Effector memory CD8-positive, alpha-beta T cell (primary cell): Measurements from ENCODE around the gene INHBB.

Source experiments
- ATAC-seq: fragments of 150-1000 bp; cut with Tn5 transposase; replicated peaks from 2 replicates; pipeline ENCODE4 v1.10.0; 2021; ENCODE audit warnings: mild to moderate bottlenecking, moderate library complexity
- DNase-seq, 3 experiments: peaks; one replicate each; pipeline ENCODE4 v3.0.0; 2021
- H3K27ac Mint-ChIP-seq, 2 donors: one replicate each; pipeline ENCODE4 v1.8.0; 2022; ENCODE audit warnings: mild to moderate bottlenecking in 2 of 2, mixed read lengths in 2 of 2, moderate library complexity in 2 of 2
- H3K27me3 Mint-ChIP-seq, 2 donors: one replicate each; pipeline ENCODE4 v1.8.0; 2022; ENCODE audit warnings: mixed read lengths in 2 of 2
- H3K36me3 Mint-ChIP-seq: one replicate; pipeline ENCODE4 v1.8.0; 2022; ENCODE audit warnings: mild to moderate bottlenecking, moderate library complexity, mixed read lengths; ENCODE audit not compliant: insufficient read depth
- H3K4me1 Mint-ChIP-seq, 2 donors: one replicate each; pipeline ENCODE4 v1.8.0; 2022; ENCODE audit warnings: low read depth in 2 of 2, mixed read lengths in 2 of 2
- H3K4me3 Mint-ChIP-seq, 2 donors: one replicate each; pipeline ENCODE4 v1.8.0; 2022; ENCODE audit warnings: mild to moderate bottlenecking in 2 of 2, mixed read lengths in 2 of 2, moderate library complexity in 2 of 2
- H3K9me3 Mint-ChIP-seq, 2 donors: one replicate each; pipeline ENCODE4 v1.8.0; 2022; ENCODE audit warnings: mixed read lengths in 2 of 2

The INHBB gene

GRCh38 chr2:120376101-120376500 is 30.2 kb downstream of the INHBB start:
- ATAC-seq (no peak), DNase-seq (no peak)
- H3K27ac Mint-ChIP-seq: no peak overlapping the region
- H3K27me3 Mint-ChIP-seq: peaks cover 20 to 50% of the 10 kb centered on the region in 2 donors
- H3K36me3 Mint-ChIP-seq: no peaks in the 10 kb centered on the region
- H3K9me3 Mint-ChIP-seq: no peaks in the 10 kb centered on the region
- H3K4me1 Mint-ChIP-seq: no peaks in the 10 kb centered on the region
- no peak overlapping the region for H3K4me3 Mint-ChIP-seq

- H3K36me3 Mint-ChIP-seq: no peaks in the 10 kb centered on the region
- H3K9me3 Mint-ChIP-seq: no peaks in the 10 kb centered on the region
- H3K27ac Mint-ChIP-seq: no peak overlapping the region
- H3K4me3 Mint-ChIP-seq: no peak overlapping the region
- H3K27me3 Mint-ChIP-seq: peaks cover 21 to 51% of the 10 kb centered on the region in 2 donors
- H3K4me1 Mint-ChIP-seq: no peaks in the 10 kb centered on the region
- DNase-seq (no peak), ATAC-seq (no peak)
Measured at GRCh38 chr2:120376679-120377640, 31.0 kb downstream of the INHBB start.

GRCh38 chr2:120378605-120379004 is 32.7 kb downstream of the INHBB start:
- DNase-seq (no peak), ATAC-seq (no peak)
- Mint-ChIP-seq H3K9me3 (no peaks in the 10 kb centered on the region), H3K36me3 (no peaks in the 10 kb centered on the region), H3K27ac (no peak overlapping the region), H3K4me3 (no peak overlapping the region), H3K27me3 (peaks cover 19 to 51% of the 10 kb centered on the region in 2 donors), H3K4me1 (no peaks in the 10 kb centered on the region)

GRCh38 chr2:120379916-120380893 is 34.3 kb downstream of the INHBB start:
- Mint-ChIP-seq H3K4me1 (no peaks in the 10 kb centered on the region), H3K27me3 (peaks cover 19 to 51% of the 10 kb centered on the region in 2 donors), H3K4me3 (no peak overlapping the region), H3K9me3 (no peaks in the 10 kb centered on the region), H3K36me3 (no peaks in the 10 kb centered on the region), H3K27ac (no peak overlapping the region)
- DNase-seq (no peak), ATAC-seq (no peak)

GRCh38 chr2:120381192-120381591 is 35.3 kb downstream of the INHBB start:
- H3K27me3 Mint-ChIP-seq: peaks cover 19 to 47% of the 10 kb centered on the region in 2 donors
- DNase-seq (no peak), ATAC-seq (no peak)
- no peak overlapping the region for H3K4me3 Mint-ChIP-seq
- H3K27ac Mint-ChIP-seq: no peak overlapping the region
- no peaks in the 10 kb centered on the region for H3K36me3 Mint-ChIP-seq
- H3K9me3 Mint-ChIP-seq: no peaks in the 10 kb centered on the region
- H3K4me1 Mint-ChIP-seq: no peaks in the 10 kb centered on the region

- Mint-ChIP-seq H3K36me3 (no peaks in the 10 kb centered on the region), H3K4me3 (no peak overlapping the region), H3K4me1 (no peaks in the 10 kb centered on the region), H3K27ac (no peak overlapping the region), H3K27me3 (peaks cover 19 to 43% of the 10 kb centered on the region in 2 donors), H3K9me3 (no peaks in the 10 kb centered on the region)
- ATAC-seq (no peak), DNase-seq (no peak)
Measured at GRCh38 chr2:120381661-120382060, 35.7 kb downstream of the INHBB start.

- Mint-ChIP-seq H3K27me3 (peaks cover 16 to 36% of the 10 kb centered on the region in 2 donors), H3K27ac (no peak overlapping the region)
Measured at GRCh38 chr2:120382541-120383144, 36.7 kb downstream of the INHBB start.

GRCh38 chr2:120383191-120383590 is 37.3 kb downstream of the INHBB start:
- Mint-ChIP-seq H3K27ac (no peak overlapping the region), H3K4me3 (no peak overlapping the region), H3K36me3 (no peaks in the 10 kb centered on the region), H3K4me1 (no peaks in the 10 kb centered on the region), H3K9me3 (no peaks in the 10 kb centered on the region), H3K27me3 (peaks cover 10 to 30% of the 10 kb centered on the region in 2 donors)
- DNase-seq (no peak), ATAC-seq (no peak)

More at GRCh38 chr2:120382541-120383144, 36.7 kb downstream of the INHBB start:
- Mint-ChIP-seq H3K4me1 (no peaks in the 10 kb centered on the region), H3K36me3 (no peaks in the 10 kb centered on the region), H3K9me3 (no peaks in the 10 kb centered on the region), H3K4me3 (no peak overlapping the region)
- DNase-seq (no peak), ATAC-seq (no peak)

GRCh38 chr2:120383631-120384340 is 37.9 kb downstream of the INHBB start:
- Mint-ChIP-seq H3K4me1 (no peaks in the 10 kb centered on the region), H3K9me3 (no peaks in the 10 kb centered on the region), H3K27me3 (peaks cover 6 to 25% of the 10 kb centered on the region in 2 donors), H3K4me3 (no peak overlapping the region), H3K36me3 (no peaks in the 10 kb centered on the region), H3K27ac (no peak overlapping the region)
- ATAC-seq (no peak), DNase-seq (no peak)

GRCh38 chr2:120384486-120385354 is 38.8 kb downstream of the INHBB start:
- Mint-ChIP-seq H3K4me3 (no peak overlapping the region), H3K9me3 (no peaks in the 10 kb centered on the region), H3K27me3 (peaks cover 6 to 15% of the 10 kb centered on the region in 2 donors), H3K36me3 (no peaks in the 10 kb centered on the region), H3K4me1 (no peaks in the 10 kb centered on the region), H3K27ac (no peak overlapping the region)
- no peak for ATAC-seq
- DNase-seq: no peak

GRCh38 chr2:120385355-120386127 is 39.6 kb downstream of the INHBB start:
- Mint-ChIP-seq H3K4me3 (no peak overlapping the region), H3K4me1 (no peaks in the 10 kb centered on the region), H3K27me3 (peaks cover 6 to 7% of the 10 kb centered on the region in 2 donors), H3K27ac (no peak overlapping the region), H3K36me3 (no peaks in the 10 kb centered on the region), H3K9me3 (no peaks in the 10 kb centered on the region)
- DNase-seq: no peak
- no peak for ATAC-seq
